Activated naive CD4-positive, alpha-beta T cell treated with anti-CD3 and anti-CD28 coated beads for 36 hours (primary cell): ENCODE measurements around the gene CDK19. TPM values are rescaled to one million over a fixed set of nuclear protein-coding genes. Genes with fewer than 3 reads are reported as not detected.

Experiments
- CTCF ChIA-PET: fragments of 350-600 bp; sonication (Branson Sonifier 250); formaldehyde crosslinking; loops from one replicate; lab custom pipeline; 2021; ENCODE audit warnings: antibody characterized with exemption; lab: Charles Lee
- DNase-seq: peaks from one replicate; pipeline ENCODE4 v3.0.0-alpha.2; 2020
- H3K27ac Mint-ChIP-seq: one replicate; pipeline ENCODE4 v1.8.0; 2021; ENCODE audit warnings: mild to moderate bottlenecking, mixed read lengths
- H3K27me3 Mint-ChIP-seq: one replicate; pipeline ENCODE4 v1.8.0; 2021; ENCODE audit warnings: low read depth, mixed read lengths
- H3K36me3 Mint-ChIP-seq: one replicate; pipeline ENCODE4 v1.8.0; 2021; ENCODE audit warnings: low read depth, mixed read lengths
- H3K4me1 Mint-ChIP-seq: one replicate; pipeline ENCODE4 v1.8.0; 2021; ENCODE audit warnings: low read depth, mixed read lengths
- H3K4me3 Mint-ChIP-seq: one replicate; pipeline ENCODE4 v1.8.0; 2021; ENCODE audit warnings: mild to moderate bottlenecking, moderate library complexity, mixed read lengths
- H3K9me3 Mint-ChIP-seq: one replicate; pipeline ENCODE4 v1.8.0; 2021; ENCODE audit warnings: mixed read lengths
- intact Hi-C: fragments of 100-400 bp; cut with micrococcal nuclease; formaldehyde crosslinking; loops from one replicate; pipeline ENCODE4 v1.15.1; 2023
- total RNA-seq, 2 experiments: library from RNA; stranded (reverse); gene quantifications; one replicate each; pipeline ENCODE4 v1.2.3, GENCODE V29; 2021

Gene CDK19
- total RNA-seq, 2 experiments from 2014 or later, result 11.0 to 11.7 TPM

DNA sequence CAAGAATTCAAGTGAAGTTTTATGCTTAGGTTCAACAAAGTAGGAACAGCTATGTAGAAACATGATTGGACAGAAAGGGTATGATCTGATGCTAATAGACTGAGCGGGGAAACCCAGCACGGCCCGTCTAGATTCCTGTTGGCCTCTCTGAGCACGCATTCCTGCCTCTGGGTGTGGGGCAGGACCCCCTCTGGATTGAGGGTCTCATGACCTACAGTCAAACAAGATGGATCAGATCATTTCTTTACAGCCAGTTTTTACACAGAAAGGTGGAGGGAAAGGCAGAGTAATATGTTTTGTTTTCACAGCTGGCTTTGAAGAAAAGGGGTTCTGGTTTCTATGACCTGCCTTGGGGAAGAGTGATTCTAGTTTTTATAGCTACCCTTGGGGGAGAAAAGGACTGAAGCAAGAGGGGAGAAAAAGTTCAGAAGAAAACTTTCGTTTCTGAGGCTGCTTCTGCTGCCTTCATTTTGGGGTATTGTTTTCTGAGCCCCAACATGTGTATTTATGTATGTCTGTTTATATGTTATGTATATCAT lies 239.3 kb downstream of the CDK19 start:
- H3K36me3 Mint-ChIP-seq, result no peaks in the 10 kb centered on the region
- no peak overlapping the region for H3K4me3 Mint-ChIP-seq
- intact Hi-C loops, result no loop called here
- peaks cover 4% of the 10 kb centered on the region for H3K27me3 Mint-ChIP-seq
- H3K9me3 Mint-ChIP-seq, result no peaks in the 10 kb centered on the region
- H3K4me1 Mint-ChIP-seq, result no peaks in the 10 kb centered on the region
- H3K27ac Mint-ChIP-seq, result no peak overlapping the region
- DNase-seq, result no peak
- CTCF ChIA-PET, result no interaction called here

DNA sequence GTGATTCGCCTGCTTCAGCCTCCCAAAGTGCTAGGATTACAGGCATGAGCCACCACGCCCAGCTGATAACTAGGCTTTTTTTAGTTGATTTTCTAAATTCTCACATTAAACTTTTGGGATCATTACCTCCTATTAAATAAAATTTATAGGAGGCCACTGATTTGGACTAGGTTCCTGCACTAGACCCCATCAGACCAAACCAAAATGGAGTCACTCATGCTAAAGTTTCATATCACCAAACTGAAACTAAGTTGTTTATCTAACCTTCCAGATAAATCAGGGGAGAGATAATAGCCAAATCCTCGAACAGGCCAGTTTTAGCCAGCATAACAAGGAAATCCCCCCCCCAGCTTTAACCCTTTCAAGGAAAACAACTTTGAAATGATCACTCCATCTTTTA lies 240.5 kb downstream of the CDK19 start:
- no peak overlapping the region for H3K27ac Mint-ChIP-seq
- no peak overlapping the region for H3K4me3 Mint-ChIP-seq
- H3K9me3 Mint-ChIP-seq, result no peaks in the 10 kb centered on the region
- intact Hi-C loops, result no loop called here
- peaks cover 4% of the 10 kb centered on the region for H3K27me3 Mint-ChIP-seq
- CTCF ChIA-PET, result no interaction called here
- H3K4me1 Mint-ChIP-seq, result no peaks in the 10 kb centered on the region
- H3K36me3 Mint-ChIP-seq, result no peaks in the 10 kb centered on the region
- no peak for DNase-seq

DNA sequence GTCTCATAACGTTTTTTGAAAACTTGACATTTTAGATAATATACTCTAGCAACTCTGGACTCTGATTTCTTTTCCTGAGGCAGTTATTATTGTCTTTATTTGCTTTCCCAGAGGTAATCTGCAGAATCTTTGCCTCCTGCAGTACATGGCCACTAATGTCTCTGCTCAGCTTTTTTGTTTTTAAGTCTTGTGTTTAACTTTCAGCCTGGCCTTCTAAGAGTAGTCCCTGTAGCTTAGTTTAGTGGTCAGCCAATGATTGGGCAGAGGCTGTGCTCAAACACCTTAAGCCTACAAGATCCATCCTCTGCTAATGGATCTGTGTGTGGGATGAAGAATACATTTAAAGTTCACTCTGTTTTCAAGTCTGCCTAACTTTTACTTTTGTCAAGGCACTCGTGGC lies 241.7 kb downstream of the CDK19 start:
- Mint-ChIP-seq H3K27me3 (peaks cover 4% of the 10 kb centered on the region), H3K27ac (no peak overlapping the region), H3K36me3 (no peaks in the 10 kb centered on the region), H3K4me1 (no peaks in the 10 kb centered on the region), H3K9me3 (no peaks in the 10 kb centered on the region), H3K4me3 (no peak overlapping the region)
- CTCF ChIA-PET, result interaction anchor here (0.5 to 0.6 kb wide), 2 partner anchors 461 to 1121 kb away, joined by 3 to 7 read pairs; no protein-coding TSS in a partner anchor
- no peak for DNase-seq
- intact Hi-C loops, result no loop called here

DNA sequence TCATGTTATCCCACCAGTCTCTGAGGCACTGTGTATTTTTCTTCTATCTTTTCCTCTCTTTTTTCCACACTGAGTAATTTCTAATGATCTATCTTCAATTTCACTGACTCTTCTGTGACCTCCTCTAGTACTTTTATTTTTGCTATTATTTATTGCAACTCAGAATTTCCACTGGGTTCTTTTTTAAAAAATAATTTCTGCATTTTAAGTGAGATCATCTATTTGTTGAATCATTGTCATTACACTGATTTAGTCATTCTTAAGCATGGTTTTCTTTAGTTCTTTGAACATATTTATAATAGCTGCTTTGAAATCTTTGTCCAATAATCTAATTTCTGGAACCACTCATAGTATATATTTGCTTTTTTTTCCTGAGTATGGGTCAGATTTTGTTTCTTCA lies 242.1 kb downstream of the CDK19 start:
- no peak for DNase-seq
- no peaks in the 10 kb centered on the region for H3K4me1 Mint-ChIP-seq
- CTCF ChIA-PET, result no interaction called here
- no peaks in the 10 kb centered on the region for H3K9me3 Mint-ChIP-seq
- H3K27ac Mint-ChIP-seq, result no peak overlapping the region
- peaks cover 4% of the 10 kb centered on the region for H3K27me3 Mint-ChIP-seq
- H3K4me3 Mint-ChIP-seq, result no peak overlapping the region
- H3K36me3 Mint-ChIP-seq, result no peaks in the 10 kb centered on the region
- intact Hi-C loops, result no loop called here

- H3K27me3 Mint-ChIP-seq, result no peaks in the 10 kb centered on the region
- H3K4me1 Mint-ChIP-seq, result no peaks in the 10 kb centered on the region
- no peak overlapping the region for H3K4me3 Mint-ChIP-seq
- intact Hi-C loops, result no loop called here
- H3K9me3 Mint-ChIP-seq, result no peaks in the 10 kb centered on the region
- no peak for DNase-seq
- no peak overlapping the region for H3K27ac Mint-ChIP-seq
- CTCF ChIA-PET, result interaction anchor here (1.7 kb wide), 1 partner anchor 41 kb away, joined by 4 read pairs; no protein-coding TSS in a partner anchor
- no peaks in the 10 kb centered on the region for H3K36me3 Mint-ChIP-seq
These were observed 247.1 kb downstream of the CDK19 start for GRCh38 chr6:110567957-110568696.

DNA sequence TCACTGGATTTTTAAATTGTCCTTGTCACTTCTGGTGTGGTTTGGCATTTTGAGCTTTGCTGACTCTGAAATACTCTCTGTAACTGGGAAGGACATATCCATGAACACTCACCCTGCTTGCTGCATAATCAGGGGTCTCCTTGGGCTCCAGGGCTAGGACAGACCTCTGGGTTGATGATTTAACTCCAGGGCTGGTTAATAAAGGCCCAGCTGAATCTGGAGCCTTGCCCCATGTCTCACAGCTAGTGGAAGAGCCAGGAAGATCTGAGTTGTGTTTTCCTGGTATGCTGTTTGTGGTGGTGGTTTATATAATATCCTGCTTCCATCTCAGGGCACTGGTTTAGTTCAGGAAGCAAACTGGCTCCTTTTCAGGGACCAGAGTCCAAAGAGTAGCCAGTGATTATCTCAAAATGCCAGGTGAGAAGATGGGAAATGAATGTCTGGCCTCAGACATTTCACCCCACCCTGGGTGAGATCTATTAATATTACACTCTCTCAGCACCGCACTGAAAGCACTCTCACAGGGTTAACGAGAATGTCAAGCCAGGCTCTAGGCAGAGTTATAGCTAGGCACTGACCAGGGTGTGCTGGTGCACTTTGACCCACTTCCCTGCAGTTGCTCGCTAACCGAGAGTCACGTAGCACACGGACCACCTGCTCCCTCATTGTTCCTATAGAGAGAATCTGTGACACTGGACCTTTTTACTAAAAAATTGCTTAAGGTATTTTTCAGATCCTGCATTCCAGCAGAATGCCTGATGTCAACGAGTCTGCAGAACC lies 248.7 kb downstream of the CDK19 start:
- no peak for DNase-seq
- Mint-ChIP-seq H3K36me3 (no peaks in the 10 kb centered on the region), H3K27ac (no peak overlapping the region), H3K9me3 (peaks cover 7% of the 10 kb centered on the region), H3K4me1 (peaks cover 7% of the 10 kb centered on the region), H3K27me3 (no peaks in the 10 kb centered on the region), H3K4me3 (no peak overlapping the region)
- intact Hi-C loops, result no loop called here
- CTCF ChIA-PET, result interaction anchor here (0.6 kb wide), 1 partner anchor 189 kb away, joined by 3 read pairs; no protein-coding TSS in a partner anchor

DNA sequence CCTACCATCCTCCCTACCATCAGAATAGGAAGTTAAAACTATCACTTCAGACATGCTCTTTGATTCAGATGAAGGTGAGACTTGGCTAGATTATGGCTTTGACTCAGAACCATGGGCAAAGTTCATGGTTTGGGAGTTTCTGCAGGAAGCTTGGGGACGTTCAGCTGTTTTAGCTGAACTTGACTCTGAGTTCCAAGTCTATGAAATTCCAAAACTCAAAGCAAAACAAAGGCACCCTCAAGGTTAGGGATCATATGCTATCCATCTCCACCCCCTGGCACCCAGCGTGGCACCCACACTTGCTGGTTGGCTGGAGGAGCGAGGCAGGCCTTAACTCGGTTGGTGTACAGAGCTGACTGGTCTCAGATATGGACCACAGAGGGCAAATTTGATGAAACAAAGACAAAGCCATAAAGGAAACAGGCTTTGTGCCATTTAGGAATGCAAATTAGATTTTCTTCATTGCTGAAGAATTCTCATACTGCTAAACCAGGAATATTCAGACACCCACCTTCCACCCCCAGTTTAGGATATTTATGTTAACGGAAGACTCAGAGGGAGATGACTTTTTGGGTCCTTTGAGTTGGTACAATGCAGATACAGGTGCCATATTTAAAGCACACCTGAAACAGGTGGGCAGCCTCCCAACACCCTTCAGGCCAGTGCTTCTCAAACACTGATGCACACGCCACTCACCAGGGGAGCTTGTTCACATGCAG lies 250.4 kb downstream of the CDK19 start:
- Mint-ChIP-seq H3K9me3 (peaks cover 7% of the 10 kb centered on the region), H3K4me1 (peaks cover 19% of the 10 kb centered on the region), H3K4me3 (no peak overlapping the region), H3K27ac (no peak overlapping the region), H3K27me3 (no peaks in the 10 kb centered on the region), H3K36me3 (no peaks in the 10 kb centered on the region)
- CTCF ChIA-PET, result interaction anchor here (0.6 kb wide), 1 partner anchor 170 kb away, joined by 3 read pairs; no protein-coding TSS in a partner anchor
- DNase-seq, result no peak
- intact Hi-C loops, result no loop called here

- peaks cover 19% of the 10 kb centered on the region for H3K4me1 Mint-ChIP-seq
- CTCF ChIA-PET, result no interaction called here
- intact Hi-C loops, result no loop called here
- no peaks in the 10 kb centered on the region for H3K36me3 Mint-ChIP-seq
- DNase-seq, result no peak
- no peaks in the 10 kb centered on the region for H3K27me3 Mint-ChIP-seq
- no peak overlapping the region for H3K27ac Mint-ChIP-seq
- H3K9me3 Mint-ChIP-seq, result peaks cover 10% of the 10 kb centered on the region
- no peak overlapping the region for H3K4me3 Mint-ChIP-seq
These were observed 251.6 kb downstream of the CDK19 start for GRCh38 chr6:110563711-110564110.

- peaks cover 19% of the 10 kb centered on the region for H3K4me1 Mint-ChIP-seq
- H3K4me3 Mint-ChIP-seq, result no peak overlapping the region
- intact Hi-C loops, result no loop called here
- no peak for DNase-seq
- H3K27me3 Mint-ChIP-seq, result no peaks in the 10 kb centered on the region
- H3K9me3 Mint-ChIP-seq, result peaks cover 10% of the 10 kb centered on the region
- H3K27ac Mint-ChIP-seq, result no peak overlapping the region
- no peaks in the 10 kb centered on the region for H3K36me3 Mint-ChIP-seq
- CTCF ChIA-PET, result interaction anchor here (0.5 kb wide), 1 partner anchor 42 kb away, joined by 3 read pairs; no protein-coding TSS in a partner anchor
These were observed 252.9 kb downstream of the CDK19 start for GRCh38 chr6:110562316-110562915.

GRCh38 chr6:110561696-110562095 lies 253.6 kb downstream of the CDK19 start:
- no peaks in the 10 kb centered on the region for H3K36me3 Mint-ChIP-seq
- DNase-seq, result no peak
- H3K27ac Mint-ChIP-seq, result no peak overlapping the region
- H3K4me1 Mint-ChIP-seq, result peaks cover 19% of the 10 kb centered on the region
- no peak overlapping the region for H3K4me3 Mint-ChIP-seq
- H3K9me3 Mint-ChIP-seq, result peaks cover 10% of the 10 kb centered on the region
- H3K27me3 Mint-ChIP-seq, result no peaks in the 10 kb centered on the region
- CTCF ChIA-PET, result no interaction called here
- intact Hi-C loops, result no loop called here

DNA sequence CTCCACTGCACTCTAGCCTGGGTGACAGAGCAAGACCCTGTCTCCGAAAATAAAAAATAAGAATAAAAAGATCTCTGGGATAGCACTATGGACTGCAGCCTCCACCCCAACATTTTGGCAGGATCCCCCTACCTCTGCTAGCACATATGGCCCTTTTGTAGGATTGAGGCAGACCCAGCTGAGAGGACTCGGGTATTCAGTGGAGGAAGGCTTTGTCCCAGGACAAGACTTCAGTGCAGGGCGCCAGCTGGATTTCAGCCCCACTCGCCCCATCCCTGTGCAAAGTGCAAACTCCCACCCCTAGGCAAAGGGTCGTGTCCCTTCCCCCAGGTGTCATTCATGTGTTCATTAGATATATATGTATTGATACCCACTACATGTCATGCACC lies 254.3 kb downstream of the CDK19 start:
- Mint-ChIP-seq H3K27me3 (no peaks in the 10 kb centered on the region), H3K4me3 (no peak overlapping the region), H3K27ac (no peak overlapping the region), H3K9me3 (peaks cover 10% of the 10 kb centered on the region), H3K36me3 (no peaks in the 10 kb centered on the region), H3K4me1 (peaks cover 19% of the 10 kb centered on the region)
- DNase-seq, result no peak
- CTCF ChIA-PET, result interaction anchor here (0.6 to 0.9 kb wide), 2 partner anchors 113 to 314 kb away, joined by 3 read pairs; no protein-coding TSS in a partner anchor
- intact Hi-C loops, result no loop called here
